IMR-90 (cell line): Measurements from ENCODE around the gene HMGXB3. TPM values are rescaled to one million over a fixed set of nuclear protein-coding genes. Genes with fewer than 3 reads are reported as not detected.
A peak's percentile ranks its signal among the peaks of the same experiment; 100 is the strongest.

Source experiments
- ATAC-seq: fragments of 200-7000 bp; cut with Tn5 transposase; 2 replicates; pipeline ENCODE4 v1.9.1; 2020; ENCODE audit warnings: low read depth, mild to moderate bottlenecking, moderate library complexity
- BruUV-seq: library from RNA; stranded (reverse); fragments of 400-500 nt; replicated peaks from 2 replicates; lab custom pipeline; 2021; lab: Mats Ljungman, UMichigan
- CTCF ChIA-PET: fragments of 300-600 bp; formaldehyde crosslinking; extraction: SDS; loops from one replicate; lab custom pipeline; 2021; ENCODE audit warnings: antibody characterized with exemption; lab: Yijun Ruan, JAX
- POLR2A ChIA-PET: fragments of 300-600 bp; sonication (Branson Sonifier 250); formaldehyde crosslinking; loops from one replicate; lab custom pipeline; 2022; ENCODE audit warnings: antibody characterized with exemption; ENCODE audit not compliant: unreplicated experiment; lab: Charles Lee
- DNase-seq: peaks from one replicate; pipeline ENCODE4 v3.0.0; 2013
- H2AFZ ChIP-seq: replicated peaks from 2 replicates; pipeline ENCODE3; 2013; ENCODE audit warnings: low read length, mild to moderate bottlenecking; ENCODE audit not compliant: poor library complexity
- H2AK5ac ChIP-seq: 2 replicates; pipeline ENCODE4 v1.6.1; 2013; ENCODE audit warnings: low read depth, low read length, inconsistent platforms
- H2AK9ac ChIP-seq: replicated peaks from 2 replicates; pipeline ENCODE3; 2013; ENCODE audit warnings: mild to moderate bottlenecking, low read depth, low read length, moderate library complexity; ENCODE audit not compliant: poor library complexity
- H2BK120ac ChIP-seq: 2 replicates; pipeline ENCODE4 v1.6.1; 2013; ENCODE audit warnings: low read depth, low read length, inconsistent platforms
- H2BK15ac ChIP-seq: 3 replicates; pipeline ENCODE4 v1.6.1; 2013; ENCODE audit warnings: low read depth, low read length, inconsistent platforms
- H2BK20ac ChIP-seq: 2 replicates; pipeline ENCODE4 v1.6.1; 2013; ENCODE audit warnings: low read depth, mild to moderate bottlenecking, inconsistent platforms, low read length, moderate library complexity
- H2BK5ac ChIP-seq: 2 replicates; pipeline ENCODE4 v1.6.1; 2013; ENCODE audit warnings: mild to moderate bottlenecking, low read depth, low read length, inconsistent platforms; ENCODE audit not compliant: poor library complexity, severe bottlenecking
- H3K14ac ChIP-seq: replicated peaks from 2 replicates; pipeline ENCODE4 v1.6.1; 2013; ENCODE audit warnings: low read depth, low read length, inconsistent platforms
- H3K18ac ChIP-seq: 2 replicates; pipeline ENCODE4 v1.6.1; 2013; ENCODE audit warnings: low read depth, low read length, control low read depth
- H3K23ac ChIP-seq: 2 replicates; pipeline ENCODE4 v1.6.1; 2013; ENCODE audit warnings: low read depth, low read length, inconsistent platforms
- H3K27ac ChIP-seq: 2 replicates; pipeline ENCODE4 v1.5.1; 2013; ENCODE audit warnings: mild to moderate bottlenecking, control low read depth, low read length; ENCODE audit not compliant: insufficient read depth
- H3K27me3 ChIP-seq: 2 replicates; pipeline ENCODE4 v1.6.1; 2013; ENCODE audit warnings: low read length; ENCODE audit not compliant: control insufficient read depth, insufficient read depth
- H3K36me3 ChIP-seq: 2 replicates; pipeline ENCODE4 v1.6.1; 2013; ENCODE audit warnings: low read length, mixed read lengths; ENCODE audit not compliant: control insufficient read depth, insufficient read depth
- H3K4ac ChIP-seq: 2 replicates; pipeline ENCODE4 v1.6.1; 2013; ENCODE audit warnings: low read depth, low read length, inconsistent platforms
- H3K4me1 ChIP-seq: 2 replicates; pipeline ENCODE4 v1.6.1; 2013; ENCODE audit warnings: low read length, mixed read lengths; ENCODE audit not compliant: control insufficient read depth, insufficient read depth
- H3K4me2 ChIP-seq: 2 replicates; pipeline ENCODE4 v1.6.1; 2013; ENCODE audit warnings: low read depth, mild to moderate bottlenecking, control low read depth, low read length, moderate library complexity
- H3K4me3 ChIP-seq: 2 replicates; pipeline ENCODE4 v1.5.1; 2013; ENCODE audit warnings: low read depth, mild to moderate bottlenecking, control low read depth, low read length, moderate library complexity; ENCODE audit not compliant: insufficient read depth
- H3K56ac ChIP-seq: 2 replicates; pipeline ENCODE4 v1.6.1; 2013; ENCODE audit warnings: low read length, inconsistent platforms; ENCODE audit not compliant: insufficient read depth; ENCODE audit errors: extremely low read depth
- H3K79me1 ChIP-seq, 2 experiments: 2 replicates each; pipeline ENCODE4 v1.6.1; 2013; ENCODE audit warnings: low read length in 2 of 2, inconsistent platforms in 1 of 2, low read depth in 1 of 2
- H3K9ac ChIP-seq: 2 replicates; pipeline ENCODE4 v1.6.1; 2013; ENCODE audit warnings: low read depth, low read length, control low read depth
- H3K9me1 ChIP-seq: 2 replicates; pipeline ENCODE4 v1.6.1; 2013; ENCODE audit warnings: low read length, inconsistent platforms; ENCODE audit not compliant: insufficient read depth
- H3K9me3 ChIP-seq: 2 replicates; pipeline ENCODE4 v1.6.1; 2013; ENCODE audit warnings: low read length; ENCODE audit not compliant: control insufficient read depth, insufficient read depth
- H4K20me1 ChIP-seq: 2 replicates; pipeline ENCODE4 v1.6.1; 2013; ENCODE audit warnings: low read length, inconsistent platforms; ENCODE audit not compliant: insufficient read depth
- H4K5ac ChIP-seq: 2 replicates; pipeline ENCODE4 v1.6.1; 2013; ENCODE audit warnings: mild to moderate bottlenecking, low read depth, low read length, control low read depth
- H4K8ac ChIP-seq, 2 experiments: 2 replicates each; pipeline ENCODE4 v1.6.1; 2013; ENCODE audit warnings: low read depth in 2 of 2, low read length in 2 of 2, control low read depth in 1 of 2, inconsistent platforms in 1 of 2
- H4K91ac ChIP-seq: 2 replicates; pipeline ENCODE4 v1.6.1; 2013; ENCODE audit warnings: low read depth, low read length, inconsistent platforms; ENCODE audit not compliant: insufficient read depth
- BHLHE40 ChIP-seq: fragments of 150-350 bp; IDR thresholded peaks from 2 replicates; pipeline ENCODE4 v1.6.1; 2016; ENCODE audit warnings: mild to moderate bottlenecking, low read depth, low read length
- CTCF ChIP-seq: conservative IDR thresholded peaks from 2 replicates; pipeline ENCODE4 v1.5.1; 2012; ENCODE audit warnings: mild to moderate bottlenecking, low read depth, low read length, improper control_type of control experiment
- ELK1 ChIP-seq: fragments of 150-350 bp; IDR thresholded peaks from 2 replicates; pipeline ENCODE4 v1.6.1; 2016; ENCODE audit warnings: low read depth, mild to moderate bottlenecking, low read length, moderate library complexity, borderline replicate concordance
- FOS ChIP-seq: fragments of 150-350 bp; IDR thresholded peaks from 2 replicates; pipeline ENCODE4 v1.6.1; 2016; ENCODE audit warnings: low read depth, low read length
- MAFK ChIP-seq: IDR thresholded peaks from 2 replicates; pipeline ENCODE4 v1.6.1; 2012; ENCODE audit warnings: low read depth, low read length, improper control_type of control experiment
- MXI1 ChIP-seq: IDR thresholded peaks from 2 replicates; pipeline ENCODE4 v1.6.1; 2012; ENCODE audit warnings: low read depth, mild to moderate bottlenecking, low read length, moderate library complexity, borderline replicate concordance
- POLR2A ChIP-seq: IDR thresholded peaks from 2 replicates; pipeline ENCODE4 v1.6.1; 2012; ENCODE audit warnings: mild to moderate bottlenecking, low read depth, low read length
- RAD21 ChIP-seq: IDR thresholded peaks from 2 replicates; pipeline ENCODE4 v1.6.1; 2012; ENCODE audit warnings: low read length, improper control_type of control experiment
- RFX5 ChIP-seq: IDR thresholded peaks from 2 replicates; pipeline ENCODE4 v1.8.0; 2012; ENCODE audit warnings: low read depth, mild to moderate bottlenecking, low read length, moderate library complexity
- SMC3 ChIP-seq: fragments of 150-350 bp; IDR thresholded peaks from 2 replicates; pipeline ENCODE4 v1.6.1; 2016; ENCODE audit warnings: low read depth, mild to moderate bottlenecking, antibody characterized with exemption, low read length, moderate library complexity
- WGBS, 2 experiments: methylation state at CpG; one replicate each; pipeline versions ENCODE4 v1.1.5 to v1.1.7; 2013; ENCODE audit warnings: missing lambda C conversion rate in 2 of 2; ENCODE audit not compliant: insufficient read length in 1 of 2; ENCODE audit errors: extremely low coverage in 2 of 2; 5-methylcytosine and 5-hydroxymethylcytosine counted together
- dilution Hi-C: fragments of 300-500 bp; cut with HindIII; formaldehyde crosslinking; loops from one replicate; pipeline ENCODE4 v1.14.3; 2018; ENCODE audit warnings: low sequenced_read_pairs; ENCODE audit not compliant: unreplicated experiment
- in situ Hi-C: fragments of 300-500 bp; cut with MboI; formaldehyde crosslinking; loops from 3 replicates; pipeline ENCODE4 v1.14.3; 2019; ENCODE audit warnings: low sequenced_read_pairs, inconsistent platforms, mixed read lengths
- intact Hi-C: fragments of 100-400 bp; cut with micrococcal nuclease; formaldehyde crosslinking; loops from 2 replicates; pipeline ENCODE4 v1.10.0; 2022
- polyA plus RNA-seq, 3 experiments: library from polyadenylated mRNA; depleted of rRNA; stranded (reverse); fragments of >200 nt; gene quantifications; 2 replicates each; pipeline ENCODE4 v1.2.3, GENCODE V29; 2012; ENCODE audit warnings: low replicate concordance in 1 of 3
- total RNA-seq: library from RNA; depleted of rRNA; stranded (reverse); fragments of >200 nt; gene quantifications from 2 replicates; pipeline ENCODE4 v1.2.3, GENCODE V29; 2012

HMGXB3 gene
- total and polyA plus RNA-seq, 2 of the 4 experiments (the other 2 are of a cell fraction): 27.6 to 30.6 TPM

GRCh38 chr5:150024346-150024984, 23.9 kb downstream of the HMGXB3 start:
- Histone ChIP-seq H3K9ac (no peak overlapping the region), H3K79me1 (peaks cover 23 to 51% of the 10 kb centered on the region in 2 experiments), H3K18ac (no peak overlapping the region), H3K23ac (no peak overlapping the region), H2BK20ac (no peak overlapping the region), H3K4ac (no peak overlapping the region), H3K56ac (no peak overlapping the region), H4K8ac (no peak overlapping the region), H2AK9ac (no peak overlapping the region), H2BK120ac (no peak overlapping the region), H2AFZ (no peak overlapping the region), H2AK5ac (peak overlapping the region; percentile 24; the same call in 1 of the 2 replicates), H2BK5ac (no peak overlapping the region), H3K27me3 (no peaks in the 10 kb centered on the region), H3K36me3 (peaks cover 28% of the 10 kb centered on the region), H3K27ac (no peak overlapping the region), H3K9me3 (no peaks in the 10 kb centered on the region), H3K4me3 (no peak overlapping the region), H2BK15ac (no peak overlapping the region), H3K4me1 (peaks cover 12% of the 10 kb centered on the region), H4K20me1 (no peaks in the 10 kb centered on the region), H3K4me2 (no peak overlapping the region), H4K5ac (no peak overlapping the region), H3K9me1 (peaks cover 10% of the 10 kb centered on the region), H4K91ac (no peak overlapping the region), H3K14ac (no peak overlapping the region)
- TF ChIP-seq MAFK: no peak
- no peak for TF ChIP-seq BHLHE40
- no peak for TF ChIP-seq MXI1
- peak; percentile 36; the same call in 1 of the 2 replicates for TF ChIP-seq RAD21
- TF ChIP-seq POLR2A: no peak
- no peak for TF ChIP-seq RFX5
- no peak for TF ChIP-seq FOS
- TF ChIP-seq ELK1: no peak
- TF ChIP-seq SMC3: no peak
- TF ChIP-seq CTCF: peak; percentile 28
- BruUV-seq: no TSS peak
- DNase-seq (peak; percentile 25), ATAC-seq (0 out of 2 replicates have a peak, but pooled peaks have one; percentile 24)
- WGBS, 2 experiments: 57% methylated on average over 1 of the region's 9 CpGs; no CpG with 5 or more reads in 1 of the 2 experiments
- POLR2A ChIA-PET: no interaction called here
- in situ Hi-C loops: no loop called here
- intact Hi-C loops: no loop called here
- CTCF ChIA-PET: no interaction called here
- dilution Hi-C loops: no loop called here
